Measurements from ENCODE around the gene DOCK1. TPM values are rescaled to one million over a fixed set of nuclear protein-coding genes. Genes with fewer than 3 reads are reported as not detected.

DOCK1 gene
- total RNA-seq, 4 donors from 2014 or later = 50.8 to 59.0 (median 53.6) TPM

DNA sequence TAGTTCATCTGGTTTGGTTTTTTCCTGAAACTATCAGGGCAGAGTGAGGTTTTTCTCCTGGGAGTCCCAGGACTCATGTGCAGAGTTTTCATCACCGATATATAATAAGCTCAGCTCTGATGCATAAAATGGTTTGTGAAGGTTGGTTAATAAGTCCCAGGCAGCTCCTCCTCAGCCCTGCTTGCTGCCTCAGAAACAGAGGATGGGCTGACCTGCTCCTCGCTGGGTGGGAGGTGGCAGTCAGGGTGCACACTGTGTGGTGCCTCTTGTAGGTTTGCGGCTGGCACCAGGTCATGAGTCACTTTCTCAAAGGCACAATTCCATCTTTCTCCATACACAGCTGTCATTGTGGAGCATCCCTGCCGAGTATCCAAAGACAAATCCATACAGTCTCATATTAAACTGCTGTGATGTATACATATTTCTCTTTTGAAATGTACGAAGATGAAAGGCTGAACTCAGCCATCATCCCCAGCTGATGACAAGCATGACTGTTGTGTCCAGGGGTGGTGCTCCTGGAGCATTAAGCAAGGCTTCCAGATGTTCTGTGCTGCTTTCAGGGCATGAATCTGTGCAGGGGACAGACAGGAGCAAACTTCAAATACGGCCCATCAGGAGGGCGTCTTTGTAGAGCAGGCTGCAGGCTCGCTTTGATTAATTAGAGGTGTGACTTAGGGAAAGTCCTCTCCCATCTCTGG, 518.1 kb downstream of the DOCK1 start:
- H3K27me3 ChIP-seq = no peaks in the 10 kb centered on the region
- no peak for ATAC-seq

DNA sequence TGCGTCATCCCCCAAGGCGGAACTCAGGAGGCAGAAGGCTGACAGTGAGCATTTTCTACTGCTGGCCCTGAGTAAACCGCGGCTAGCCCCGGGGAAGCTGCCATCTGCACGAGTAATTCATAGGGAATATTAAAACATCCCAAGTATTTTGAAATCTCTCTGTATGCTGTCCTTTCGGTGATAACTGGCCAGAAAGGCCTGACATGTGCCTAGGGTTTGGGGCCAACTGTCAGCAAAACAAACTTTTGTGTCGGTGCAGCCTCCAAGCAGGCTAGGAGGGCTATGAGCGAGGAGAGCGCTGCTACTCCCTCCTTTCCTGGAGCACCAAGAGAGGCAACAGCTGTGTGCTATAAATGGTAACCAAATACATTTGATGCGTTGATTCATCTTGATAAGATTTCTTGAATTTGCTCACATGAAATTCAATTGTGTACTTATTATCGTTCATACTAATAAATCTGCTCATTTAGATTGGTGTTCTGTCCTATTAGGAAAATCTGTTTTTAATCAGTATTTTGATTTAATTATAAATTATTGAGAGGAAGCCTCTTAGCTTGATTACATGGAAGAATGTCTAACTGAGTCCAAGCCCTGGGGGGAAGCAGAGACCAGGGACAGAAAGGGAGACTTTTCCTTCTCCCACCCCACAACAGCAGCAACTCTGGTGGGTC, 519.5 kb downstream of the DOCK1 start:
- ATAC-seq = peak; percentile 81
- Histone ChIP-seq H3K9me3 (no peaks in the 10 kb centered on the region), H3K27me3 (no peaks in the 10 kb centered on the region), H3K4me3 (no peak overlapping the region), H3K4me1 (no peaks in the 10 kb centered on the region), H3K36me3 (peaks cover 0 to 86% of the 10 kb centered on the region in 2 donors), H3K27ac (no peak overlapping the region)
- WGBS, 2 donors (ENCODE audit: low coverage in 1 of 2) = 63 to 75% methylated on average over 4 to 5 of the region's 12 CpGs
- TF ChIP-seq EP300 (IDR thresholded peaks at IDR 0.05) (no peak), POLR2AphosphoS5 (IDR thresholded peaks at IDR 0.05) (peak; percentile 14)

More for the DNA sequence above, 518.1 kb downstream of the DOCK1 start:
- WGBS, 2 donors (ENCODE audit: low coverage in 1 of 2) = 70 to 73% methylated on average over 4 to 7 of the region's 8 CpGs
- H3K4me1 ChIP-seq = no peaks in the 10 kb centered on the region
- H3K9me3 ChIP-seq = no peaks in the 10 kb centered on the region
- no peak for TF ChIP-seq EP300 (IDR thresholded peaks at IDR 0.05)
- H3K4me3 ChIP-seq = no peak overlapping the region
- peaks cover 0 to 86% of the 10 kb centered on the region in 2 donors for H3K36me3 ChIP-seq
- H3K27ac ChIP-seq = no peak overlapping the region

DNA sequence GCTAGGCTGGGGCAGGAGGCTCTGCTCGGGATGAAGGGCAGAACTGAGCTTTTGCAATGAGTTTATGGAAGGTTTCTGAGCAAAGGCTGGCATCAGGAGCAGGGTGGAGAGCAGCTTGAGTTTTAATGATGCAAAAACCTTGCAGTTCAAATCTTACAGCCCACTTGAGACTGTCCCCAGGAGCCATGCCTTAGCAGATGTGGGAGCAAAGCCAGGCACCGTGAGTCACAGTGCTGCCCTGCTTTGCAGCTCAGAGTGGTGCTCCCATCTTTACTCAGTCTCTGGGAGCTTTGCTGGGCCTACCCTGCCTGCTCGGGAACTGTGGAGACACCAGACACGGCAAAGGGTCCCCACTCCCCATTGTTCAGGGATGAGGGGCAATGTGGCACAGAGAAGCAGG, 521.5 kb downstream of the DOCK1 start:
- no peak overlapping the region for H3K4me3 ChIP-seq
- TF ChIP-seq EP300 (IDR thresholded peaks at IDR 0.05) (no peak), POLR2AphosphoS5 (IDR thresholded peaks at IDR 0.05) (no peak)
- no peaks in the 10 kb centered on the region for H3K9me3 ChIP-seq
- no peaks in the 10 kb centered on the region for H3K4me1 ChIP-seq
- H3K27ac ChIP-seq = no peak overlapping the region
- no peak for ATAC-seq
- H3K27me3 ChIP-seq = no peaks in the 10 kb centered on the region
- peaks cover 0 to 85% of the 10 kb centered on the region in 2 donors for H3K36me3 ChIP-seq
- WGBS, 2 donors (ENCODE audit: low coverage in 1 of 2) = 93 to 100% methylated on average over 1 of the region's 4 CpGs

DNA sequence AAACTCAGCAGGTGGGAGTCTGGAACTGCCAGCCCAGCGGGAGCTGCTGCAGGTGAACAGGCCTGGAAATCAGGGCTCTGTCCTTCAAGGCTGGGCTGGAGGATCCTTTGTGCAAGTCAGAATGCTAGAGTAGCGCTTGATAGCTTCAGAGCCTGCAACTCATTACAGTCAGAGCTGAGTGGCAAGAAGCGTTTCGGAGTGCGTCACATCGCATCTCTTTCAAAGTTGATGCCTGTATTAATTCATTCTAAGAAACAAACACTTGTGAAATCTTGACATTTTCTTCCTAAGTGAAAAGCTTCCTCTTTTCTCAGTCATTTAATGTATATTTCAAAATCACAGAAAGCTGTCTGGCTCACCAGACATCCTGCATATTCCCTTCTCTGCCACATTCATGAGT, 522.7 kb downstream of the DOCK1 start:
- H3K27ac ChIP-seq = no peak overlapping the region
- no peaks in the 10 kb centered on the region for H3K4me1 ChIP-seq
- no peaks in the 10 kb centered on the region for H3K9me3 ChIP-seq
- ATAC-seq = no peak
- WGBS, 2 donors (ENCODE audit: low coverage in 1 of 2) = 93 to 97% methylated on average over 6 of the region's 6 CpGs
- H3K27me3 ChIP-seq = no peaks in the 10 kb centered on the region
- H3K36me3 ChIP-seq = peaks cover 0 to 96% of the 10 kb centered on the region in 2 donors
- no peak overlapping the region for H3K4me3 ChIP-seq
- TF ChIP-seq POLR2A (IDR thresholded peaks at IDR 0.05) = no peak
- TF ChIP-seq, protein P1, sequence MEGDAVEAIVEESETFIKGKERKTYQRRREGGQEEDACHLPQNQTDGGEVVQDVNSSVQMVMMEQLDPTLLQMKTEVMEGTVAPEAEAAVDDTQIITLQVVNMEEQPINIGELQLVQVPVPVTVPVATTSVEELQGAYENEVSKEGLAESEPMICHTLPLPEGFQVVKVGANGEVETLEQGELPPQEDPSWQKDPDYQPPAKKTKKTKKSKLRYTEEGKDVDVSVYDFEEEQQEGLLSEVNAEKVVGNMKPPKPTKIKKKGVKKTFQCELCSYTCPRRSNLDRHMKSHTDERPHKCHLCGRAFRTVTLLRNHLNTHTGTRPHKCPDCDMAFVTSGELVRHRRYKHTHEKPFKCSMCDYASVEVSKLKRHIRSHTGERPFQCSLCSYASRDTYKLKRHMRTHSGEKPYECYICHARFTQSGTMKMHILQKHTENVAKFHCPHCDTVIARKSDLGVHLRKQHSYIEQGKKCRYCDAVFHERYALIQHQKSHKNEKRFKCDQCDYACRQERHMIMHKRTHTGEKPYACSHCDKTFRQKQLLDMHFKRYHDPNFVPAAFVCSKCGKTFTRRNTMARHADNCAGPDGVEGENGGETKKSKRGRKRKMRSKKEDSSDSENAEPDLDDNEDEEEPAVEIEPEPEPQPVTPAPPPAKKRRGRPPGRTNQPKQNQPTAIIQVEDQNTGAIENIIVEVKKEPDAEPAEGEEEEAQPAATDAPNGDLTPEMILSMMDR (IDR thresholded peaks at IDR 0.05) = no peak

DNA sequence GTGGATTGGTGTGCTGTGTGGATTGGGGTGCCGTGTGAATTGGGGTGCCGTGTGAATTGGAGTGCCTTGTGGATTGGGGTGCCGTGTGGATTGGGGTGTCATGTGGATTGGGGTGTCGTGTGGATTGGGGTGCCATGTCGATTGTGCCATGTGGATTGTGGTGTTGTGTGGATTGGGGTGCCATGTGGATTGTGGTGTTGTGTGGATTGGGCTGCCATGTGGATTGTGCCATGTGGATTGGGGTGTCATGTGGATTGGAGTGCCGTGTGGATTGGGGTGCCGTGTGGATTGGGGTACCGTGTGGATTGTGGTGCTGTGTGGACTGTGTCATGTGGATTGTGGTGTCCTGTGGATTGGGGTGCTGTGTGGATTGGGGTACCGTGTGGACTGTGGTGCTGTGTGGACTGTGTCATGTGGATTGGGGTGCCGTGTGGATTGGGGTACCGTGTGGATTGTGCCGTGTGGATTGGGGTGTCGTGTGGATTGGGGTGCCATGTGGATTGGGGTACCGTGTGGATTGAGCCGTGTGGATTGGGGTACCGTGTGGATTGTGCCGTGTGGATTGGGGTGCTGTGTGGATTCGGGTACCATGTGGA, 523.3 kb downstream of the DOCK1 start:
- Histone ChIP-seq H3K27ac (no peak overlapping the region), H3K4me1 (no peaks in the 10 kb centered on the region), H3K36me3 (peaks cover 0 to 97% of the 10 kb centered on the region in 2 donors), H3K27me3 (no peaks in the 10 kb centered on the region), H3K4me3 (no peak overlapping the region), H3K9me3 (no peaks in the 10 kb centered on the region)
- no peak for TF ChIP-seq POLR2AphosphoS5 (IDR thresholded peaks at IDR 0.05)
- TF ChIP-seq POLR2A (IDR thresholded peaks at IDR 0.05) = no peak
- TF ChIP-seq, protein P1 (IDR thresholded peaks at IDR 0.05) = no peak
- whole genome bisulfite sequencing, 2 donors (ENCODE audit: low coverage in 1 of 2) = 94% methylated on average over 11 of the region's 18 CpGs
- ATAC-seq = no peak

DNA sequence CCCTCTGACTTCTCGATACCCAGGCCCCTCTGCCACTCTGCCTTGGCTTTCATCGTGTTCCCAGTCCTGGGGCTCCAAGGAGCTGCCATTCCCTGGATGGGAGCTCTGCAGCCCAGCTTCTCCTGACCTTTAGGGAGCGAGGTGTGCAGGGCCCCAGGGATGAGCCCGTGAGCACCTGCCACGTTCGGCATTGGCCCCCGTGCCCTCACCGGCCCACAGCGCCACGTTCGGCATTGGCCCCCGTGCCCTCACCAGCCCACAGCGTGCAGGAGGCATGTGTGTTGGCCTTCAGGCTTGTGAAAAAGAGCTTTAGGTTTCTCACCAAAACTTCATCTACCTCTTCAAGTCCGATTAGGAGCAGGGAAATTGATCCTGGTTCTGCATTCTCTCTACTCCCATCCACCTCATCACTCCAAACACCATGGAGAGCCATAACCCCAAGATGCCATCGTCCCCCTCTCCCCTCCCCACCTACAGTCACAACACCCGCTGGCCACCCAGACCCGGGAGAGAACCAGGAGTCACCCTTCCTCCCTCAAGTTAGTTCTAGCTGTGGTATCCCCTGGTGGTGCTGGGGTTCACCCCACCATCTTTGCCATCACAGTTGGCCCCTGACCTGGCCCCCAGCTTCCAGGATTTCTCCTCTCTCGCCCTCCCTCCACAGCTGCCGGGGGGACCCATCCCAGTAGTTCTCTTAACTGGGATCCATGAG, 524.5 kb downstream of the DOCK1 start:
- H3K27me3 ChIP-seq = no peaks in the 10 kb centered on the region
- H3K4me3 ChIP-seq = no peak overlapping the region
- peaks cover 0 to 97% of the 10 kb centered on the region in 2 donors for H3K36me3 ChIP-seq
- WGBS, 2 donors (ENCODE audit: low coverage in 1 of 2) = 80 to 95% methylated on average over 2 to 3 of the region's 19 CpGs
- no peak overlapping the region for H3K27ac ChIP-seq
- H3K9me3 ChIP-seq = no peaks in the 10 kb centered on the region
- no peak for ATAC-seq
- H3K4me1 ChIP-seq = no peaks in the 10 kb centered on the region
- TF ChIP-seq, protein P1 (IDR thresholded peaks at IDR 0.05) = no peak
- TF ChIP-seq EP300 (IDR thresholded peaks at IDR 0.05) = no peak
- no peak for TF ChIP-seq POLR2AphosphoS5 (IDR thresholded peaks at IDR 0.05)
- TF ChIP-seq POLR2A (IDR thresholded peaks at IDR 0.05) = no peak
